Measurements from ENCODE around the gene CRABP2.

Gene CRABP2

GRCh38 chr1:156741481-156741983 lies 36.1 kb upstream of the CRABP2 start:
- no peak for DNase-seq

- peak; percentile 93 to 99 (median 95) for DNase-seq
Measured at GRCh38 chr1:156740741-156741480, 35.5 kb upstream of the CRABP2 start, which contains the start of gene MRPL24. Gene MRPL24 (minus strand): TSS chr1:156741088. CDS start chr1:156738704, 2,384 bp downstream.

GRCh38 chr1:156740237-156740740 lies 34.9 kb upstream of the CRABP2 start:
- DNase-seq: no peak

GRCh38 chr1:156738916-156739315 lies 33.5 kb upstream of the CRABP2 start:
- no peak for DNase-seq

- DNase-seq: no peak
Measured at GRCh38 chr1:156738407-156738806, 33.0 kb upstream of the CRABP2 start.

- no peak for DNase-seq
Measured at GRCh38 chr1:156733989-156734584, 28.7 kb upstream of the CRABP2 start.

GRCh38 chr1:156728599-156729462 lies 23.4 kb upstream of the CRABP2 start, which contains the start of gene ISG20L2:
Gene ISG20L2 (minus strand): TSS chr1:156728766. CDS start chr1:156727652, 1,114 bp downstream.
- DNase-seq: peak; percentile 93 to 99 (median 95)

GRCh38 chr1:156727926-156728598 lies 22.7 kb upstream of the CRABP2 start, which contains the start of gene METTL25B:
Gene METTL25B (plus strand): TSS chr1:156728469. CDS start chr1:156729105, 636 bp downstream.
- peak; percentile 48 to 87 (median 58) for DNase-seq

- no peak for DNase-seq
Measured at GRCh38 chr1:156727492-156727891, 22.1 kb upstream of the CRABP2 start.

GRCh38 chr1:156726549-156727226 lies 21.3 kb upstream of the CRABP2 start:
- DNase-seq: peak in 3 of 5 donors; percentile 22 to 61 (median 39)

- DNase-seq: peak; percentile 62 to 82 (median 72)
Measured at GRCh38 chr1:156725683-156726280, 20.4 kb upstream of the CRABP2 start.

GRCh38 chr1:156721535-156721934 lies 16.2 kb upstream of the CRABP2 start:
- peak in 1 of 5 donors; percentile 60 for DNase-seq

GRCh38 chr1:156721131-156721530 lies 15.7 kb upstream of the CRABP2 start:
- no peak for DNase-seq

- no peak for DNase-seq
Measured at GRCh38 chr1:156717351-156717750, 12.0 kb upstream of the CRABP2 start.

GRCh38 chr1:156714830-156715229 lies 9.4 kb upstream of the CRABP2 start:
- no peak for DNase-seq

GRCh38 chr1:156712626-156713025 lies 7.2 kb upstream of the CRABP2 start:
- DNase-seq: no peak

- no peak for DNase-seq
Measured at GRCh38 chr1:156711011-156711817, 5.8 kb upstream of the CRABP2 start.

GRCh38 chr1:156709757-156710489 lies 4.5 kb upstream of the CRABP2 start:
- no peak for DNase-seq

- DNase-seq: no peak
Measured at GRCh38 chr1:156709031-156709430, 3.6 kb upstream of the CRABP2 start.
